Islet of Langerhans (tissue), 1 donor: ENCODE measurements around the gene AHSA1.
"Not testable (repeated sequence)": the region's sequence is repeated elsewhere in the genome, so short reads cannot be mapped to it uniquely, and the experiment has no call there.

Source experiments
- FAIRE-seq: peaks from one replicate; lab custom pipeline; 2011; peaks lifted over from hg19 to GRCh38; lab: Jason Lieb, UNC

The AHSA1 gene

DNA sequence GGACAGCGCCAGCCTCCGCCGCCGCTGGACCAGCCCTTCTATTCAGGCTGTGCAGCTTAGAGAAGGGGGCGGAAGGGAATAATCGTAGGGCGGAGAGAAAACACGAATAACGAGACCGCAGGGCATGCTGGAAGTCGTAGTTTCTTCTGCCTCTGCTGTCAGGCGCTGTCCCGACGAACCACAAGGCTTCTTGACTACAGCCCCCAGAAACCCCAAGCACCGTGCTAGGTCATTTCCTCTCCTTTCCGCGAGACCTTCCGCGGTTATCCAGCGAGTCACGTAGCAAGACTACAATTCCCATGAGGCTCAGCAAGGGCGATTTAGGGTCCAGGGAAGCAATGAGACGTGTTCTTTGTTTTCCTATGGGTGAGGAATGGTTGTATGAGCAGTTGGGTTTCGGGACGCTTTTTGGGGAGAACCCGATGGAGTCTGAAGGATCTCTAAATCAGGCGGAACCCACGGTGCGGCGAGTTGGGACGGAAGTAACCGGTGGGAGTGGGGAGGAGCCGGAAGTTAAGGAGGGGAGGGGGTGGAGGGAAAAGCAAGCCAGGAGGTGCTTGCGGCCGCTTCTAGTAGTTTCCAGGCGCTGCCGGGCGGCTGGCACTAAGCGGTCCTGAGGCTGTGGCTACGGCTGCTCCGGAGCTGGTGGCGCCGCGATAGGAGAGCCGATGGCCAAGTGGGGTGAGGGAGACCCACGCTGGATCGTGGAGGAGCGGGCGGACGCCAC lies at the start of gene AHSA1, which contains the start of gene VIPAS39:
AHSA1 (plus strand) TSS at position 572 of the 727 bp plus-strand sequence; CDS start at position 669, 97 bp downstream.
VIPAS39 (minus strand) TSS at position 80 of the 727 bp plus-strand sequence. CDS start 3,499 bp downstream, outside the sequence.
- peak; percentile 90 for FAIRE-seq

DNA sequence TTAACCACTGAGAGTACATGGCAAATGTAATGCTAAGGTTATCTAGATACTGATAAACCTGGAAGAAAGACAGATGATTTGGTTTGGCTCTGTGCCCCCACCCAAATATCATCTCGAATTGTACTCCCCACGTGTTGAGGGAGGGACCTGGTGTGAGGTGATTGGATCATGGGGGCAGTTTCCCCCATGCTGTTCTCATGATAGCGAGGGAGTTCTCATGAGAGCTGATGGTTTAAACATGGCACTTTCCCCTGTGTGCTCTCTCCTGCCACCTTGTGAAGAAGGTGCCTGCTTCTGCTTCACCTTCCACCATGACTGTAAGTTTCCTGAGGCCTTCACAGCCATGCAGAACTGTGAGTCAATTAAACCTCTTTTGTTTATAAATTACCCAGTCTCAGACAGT lies 48.8 kb upstream of the AHSA1 start:
- FAIRE-seq: no peak

DNA sequence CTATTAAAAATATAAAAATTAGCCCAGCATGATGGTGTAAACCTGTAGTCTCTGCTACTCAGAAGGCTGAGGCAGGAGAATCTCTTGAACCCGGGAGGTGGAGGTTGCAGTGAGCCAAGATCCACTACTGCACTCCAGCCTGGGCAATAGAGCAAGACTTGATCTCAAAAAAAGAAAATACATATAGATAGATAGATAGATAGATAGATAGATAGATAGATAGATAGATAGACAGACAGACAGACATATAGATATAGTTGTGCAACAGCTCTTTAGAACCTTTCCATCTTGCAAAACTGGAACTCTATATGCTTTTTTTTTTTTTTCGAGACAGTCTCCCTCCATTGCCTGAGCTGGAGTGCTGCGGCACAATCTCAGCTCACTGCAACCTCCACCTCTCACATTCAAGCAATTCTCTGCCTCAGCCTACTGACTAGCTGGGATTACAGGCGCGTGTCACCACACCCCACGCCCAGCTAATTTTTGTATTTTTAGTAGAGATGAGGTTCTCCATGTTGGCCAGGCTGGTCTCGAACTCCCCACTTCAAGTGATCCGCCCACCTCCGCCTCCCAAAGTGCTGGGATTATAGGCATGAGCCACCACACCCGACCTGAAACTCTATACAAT lies 42.4 kb upstream of the AHSA1 start:
- not testable (repeated sequence) for FAIRE-seq

DNA sequence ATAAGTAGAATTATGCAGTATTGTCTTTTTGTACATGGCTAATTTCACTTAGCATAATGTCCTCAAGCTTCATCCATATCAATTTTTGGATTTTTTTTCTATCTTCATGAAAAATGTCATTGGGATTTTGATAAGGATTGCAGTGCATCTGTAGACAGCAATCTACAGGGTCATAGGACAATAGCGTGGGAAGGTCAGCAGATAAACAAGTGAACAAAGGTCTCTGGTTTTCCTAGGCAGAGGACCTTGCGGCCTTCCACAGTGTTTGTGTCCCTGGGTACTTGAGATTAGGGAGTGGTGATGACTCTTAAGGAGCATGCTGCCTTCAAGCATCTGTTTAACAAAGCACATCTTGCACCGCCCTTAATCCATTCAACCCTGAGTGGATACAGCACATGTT lies 41.8 kb upstream of the AHSA1 start:
- FAIRE-seq: not testable (repeated sequence)

DNA sequence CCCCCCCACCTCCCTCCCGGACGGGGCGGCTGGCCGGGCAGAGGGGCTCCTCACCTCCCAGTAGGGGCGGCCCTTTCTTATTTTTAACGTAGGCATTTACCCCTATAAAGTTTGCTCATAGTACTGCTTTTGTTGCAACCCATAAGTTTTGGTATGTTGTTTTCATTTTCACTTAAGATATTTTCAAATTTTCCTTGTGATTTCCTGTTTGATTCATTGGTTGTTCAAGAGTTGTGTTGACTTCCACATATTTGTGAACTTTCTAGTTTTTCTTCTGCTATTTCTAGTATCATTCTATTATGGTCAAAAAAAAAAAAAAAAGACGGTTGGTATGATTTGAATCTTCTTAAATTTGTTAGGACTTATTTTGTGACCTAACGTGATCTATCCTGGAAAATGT lies 41.1 kb upstream of the AHSA1 start:
- no peak for FAIRE-seq

DNA sequence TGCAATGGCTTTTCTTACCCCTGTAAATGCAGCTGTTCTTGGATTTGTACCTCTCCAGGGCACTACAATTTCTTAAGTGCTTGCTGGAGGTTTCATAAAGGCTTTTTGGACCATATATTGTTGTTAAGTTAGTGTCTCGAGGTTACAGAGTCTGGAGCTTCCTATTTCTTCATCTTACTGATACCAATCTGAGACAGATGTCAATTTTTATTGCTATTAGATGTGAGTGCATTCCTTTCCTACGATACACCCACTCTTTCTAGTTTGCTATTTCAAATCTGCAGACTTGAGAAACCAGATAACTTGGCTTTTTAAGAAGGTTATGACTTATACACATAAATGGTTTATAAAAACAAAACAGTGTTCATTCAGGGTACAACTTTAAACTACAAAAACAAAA lies 36.7 kb upstream of the AHSA1 start:
- FAIRE-seq: no peak

DNA sequence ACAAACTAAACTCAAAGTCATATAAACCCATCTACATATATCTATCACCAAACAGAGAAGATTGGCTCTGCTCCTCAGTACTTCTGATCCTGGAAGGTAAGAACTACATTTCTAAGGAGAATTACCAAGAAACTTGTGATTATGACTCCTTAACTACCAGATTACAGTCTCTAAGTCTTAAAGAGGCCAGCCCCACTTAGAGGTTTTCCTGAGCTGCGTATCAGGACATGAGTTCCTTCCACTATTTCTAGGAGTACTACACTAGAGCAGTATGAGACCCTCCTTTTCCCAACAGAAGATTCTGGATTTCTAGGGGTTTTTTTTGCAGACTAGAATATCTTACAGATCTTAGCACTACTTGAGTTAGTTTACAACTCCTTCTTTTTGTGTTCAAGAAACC lies 34.5 kb upstream of the AHSA1 start, which contains the start of gene NOXRED1:
NOXRED1 (minus strand) TSS at position 101 of the 400 bp plus-strand sequence. CDS start 634 bp downstream, outside the sequence.
- FAIRE-seq: no peak

DNA sequence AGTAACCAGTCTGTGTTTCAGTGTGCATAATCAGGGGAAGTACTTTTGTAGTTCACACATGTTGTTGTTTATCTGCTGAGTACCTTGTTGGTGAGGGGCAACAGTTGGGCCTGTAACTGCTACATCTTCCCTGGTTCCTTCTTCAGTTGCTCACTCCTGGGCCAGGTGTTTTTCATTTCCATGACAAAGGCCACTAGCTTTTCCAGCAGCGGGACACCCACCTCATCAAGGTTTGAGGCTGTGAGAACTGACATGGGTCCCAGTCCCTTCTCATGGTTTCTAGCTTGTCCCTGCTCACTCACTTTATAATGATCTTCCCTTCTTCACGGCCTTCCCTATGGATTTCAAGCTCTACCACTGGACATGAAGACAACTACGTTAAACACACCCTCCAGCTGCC lies 33.0 kb upstream of the AHSA1 start:
- FAIRE-seq: no peak

DNA sequence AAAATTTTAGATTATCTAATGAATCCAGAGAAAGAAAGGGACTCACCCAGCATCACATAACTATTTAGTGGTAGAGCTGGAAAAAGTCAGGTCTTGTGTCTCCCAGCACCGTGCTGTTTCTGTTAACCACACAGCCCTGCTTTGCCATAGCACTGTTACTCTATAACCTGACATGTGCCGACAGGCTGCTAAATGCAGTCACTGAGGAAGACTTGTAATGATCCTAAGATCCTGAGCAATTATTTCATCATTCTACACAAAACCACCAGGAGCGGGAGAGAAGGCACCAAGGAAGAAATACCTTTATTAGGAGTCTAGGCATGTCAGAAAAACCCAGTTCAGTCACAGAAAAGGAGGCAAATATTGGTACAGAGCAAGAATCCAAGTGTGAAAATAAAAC lies 31.5 kb upstream of the AHSA1 start:
- no peak for FAIRE-seq

DNA sequence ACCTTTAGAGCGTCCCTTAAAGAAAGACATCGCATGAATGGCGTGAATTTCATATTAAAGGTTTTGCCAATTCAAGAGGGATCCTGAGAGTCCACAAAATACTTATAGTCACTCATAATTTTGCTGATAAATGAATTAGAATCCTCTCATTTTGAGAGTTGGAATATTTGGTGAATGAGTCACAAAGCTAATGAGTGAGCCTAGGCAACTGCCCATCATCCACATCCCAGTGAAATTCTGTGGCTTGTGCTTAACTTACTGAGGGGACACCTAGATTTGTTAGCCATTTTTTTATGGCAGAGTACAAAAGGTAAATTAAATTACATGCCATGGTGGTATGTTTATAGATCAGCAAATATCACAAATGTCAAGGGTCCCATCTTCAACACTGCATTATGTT lies 21.9 kb upstream of the AHSA1 start:
- FAIRE-seq: no peak

DNA sequence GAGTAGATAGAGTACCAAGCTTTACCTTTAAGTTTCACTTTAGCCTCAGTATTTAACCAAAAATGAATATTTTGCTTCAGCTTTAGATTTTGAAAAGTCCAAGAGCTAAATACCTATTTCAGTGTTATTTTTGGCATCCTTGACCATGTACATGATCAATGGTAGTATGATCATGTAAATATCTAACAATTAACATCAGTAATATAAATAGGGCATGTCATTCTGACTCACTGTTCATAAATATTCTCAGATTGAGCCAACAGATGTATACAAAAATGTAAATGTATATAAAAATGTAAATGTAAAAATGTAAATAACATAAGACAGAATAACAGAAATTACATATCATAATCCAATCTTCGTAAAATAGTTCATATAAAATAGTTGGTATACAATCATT lies 19.3 kb upstream of the AHSA1 start:
- FAIRE-seq: no peak

DNA sequence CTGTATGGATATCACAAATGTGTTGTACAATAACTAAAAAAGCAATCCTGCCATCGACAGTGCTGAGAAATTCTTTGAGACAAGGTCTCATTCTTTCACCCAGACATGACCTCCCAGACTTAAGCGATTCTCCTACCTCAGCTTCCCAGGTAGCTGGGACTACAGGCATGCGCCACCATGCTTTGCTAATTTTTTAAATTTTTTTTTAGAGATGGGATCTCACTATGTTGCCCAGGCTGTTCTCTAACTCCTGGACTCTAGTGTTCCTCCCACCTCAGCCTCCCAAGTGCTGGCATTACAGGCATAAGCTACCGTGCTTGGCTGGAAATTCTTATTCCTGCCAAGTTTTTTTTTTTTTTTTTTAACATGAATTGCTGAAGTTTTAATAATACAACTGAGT lies 18.0 kb upstream of the AHSA1 start:
- FAIRE-seq: no peak

DNA sequence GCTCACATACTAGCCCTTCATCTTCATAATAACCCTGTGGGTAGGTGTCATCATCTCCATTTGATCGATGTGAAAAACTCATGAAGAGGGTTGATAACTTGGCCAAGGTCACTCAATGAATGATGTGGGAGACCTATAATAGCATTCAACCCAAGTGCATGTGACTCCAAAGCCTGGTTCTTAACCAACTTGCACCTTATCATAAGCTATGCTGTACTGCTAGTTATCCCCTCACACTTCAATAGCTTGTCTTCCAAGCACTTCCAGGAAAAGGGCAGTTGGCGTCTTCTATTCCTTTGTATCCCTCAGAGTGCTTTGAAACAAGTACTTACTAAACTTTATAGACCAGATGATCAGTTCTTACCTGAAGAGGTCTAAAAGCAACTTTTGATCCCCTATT lies 15.7 kb upstream of the AHSA1 start:
- FAIRE-seq: no peak

DNA sequence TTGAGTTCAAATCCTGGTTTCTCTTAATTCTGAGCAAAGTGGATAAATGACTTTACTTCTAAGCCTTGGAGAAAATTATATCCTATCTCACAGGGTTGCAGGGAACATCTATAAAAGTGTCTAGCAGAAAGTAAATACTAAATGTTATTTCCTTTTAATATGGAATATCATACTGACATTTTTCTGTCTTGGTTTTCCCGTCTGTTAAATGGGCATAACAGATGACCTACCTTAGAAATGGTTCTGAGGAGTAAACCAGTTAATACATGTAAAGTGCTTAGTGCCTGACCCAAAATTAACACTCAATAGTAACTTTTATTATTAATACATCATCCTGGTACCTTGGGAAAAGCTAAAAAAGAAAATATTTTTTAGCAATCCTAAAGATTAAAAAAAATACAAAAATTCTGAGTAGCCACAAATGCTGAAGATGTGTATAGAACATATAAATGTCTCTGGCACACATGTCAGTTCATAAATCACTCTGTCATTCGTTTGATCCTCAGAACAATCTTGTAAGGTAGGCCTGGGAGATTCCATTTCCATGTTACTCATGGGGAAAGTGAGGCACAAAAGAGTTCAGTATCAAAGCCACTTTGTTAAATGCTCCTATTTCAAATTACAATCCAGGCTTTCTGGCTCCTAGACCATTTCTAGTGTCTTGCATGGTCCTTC lies 1.8 kb upstream of the AHSA1 start:
- no peak for FAIRE-seq

DNA sequence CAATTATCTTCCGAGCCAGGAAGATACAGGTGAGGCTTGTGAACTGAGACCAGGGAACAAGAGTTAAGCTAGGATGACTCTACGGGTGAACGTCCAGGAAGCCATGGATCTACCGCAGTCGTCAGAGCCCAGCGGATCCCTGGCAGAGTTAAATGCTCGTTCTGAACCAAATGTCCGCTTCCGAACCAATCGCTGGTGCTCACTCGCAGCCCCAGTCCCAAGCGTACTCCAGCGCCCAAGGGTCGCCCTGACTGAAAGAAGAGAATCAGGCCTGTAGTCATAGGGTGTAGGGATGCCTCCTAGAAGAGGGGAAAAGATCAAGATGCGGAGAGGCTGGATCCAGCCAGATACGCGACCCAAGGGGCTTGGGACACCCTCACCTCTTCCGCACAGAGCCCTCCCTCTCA lies 775 bp upstream of the AHSA1 start:
- no peak for FAIRE-seq

DNA sequence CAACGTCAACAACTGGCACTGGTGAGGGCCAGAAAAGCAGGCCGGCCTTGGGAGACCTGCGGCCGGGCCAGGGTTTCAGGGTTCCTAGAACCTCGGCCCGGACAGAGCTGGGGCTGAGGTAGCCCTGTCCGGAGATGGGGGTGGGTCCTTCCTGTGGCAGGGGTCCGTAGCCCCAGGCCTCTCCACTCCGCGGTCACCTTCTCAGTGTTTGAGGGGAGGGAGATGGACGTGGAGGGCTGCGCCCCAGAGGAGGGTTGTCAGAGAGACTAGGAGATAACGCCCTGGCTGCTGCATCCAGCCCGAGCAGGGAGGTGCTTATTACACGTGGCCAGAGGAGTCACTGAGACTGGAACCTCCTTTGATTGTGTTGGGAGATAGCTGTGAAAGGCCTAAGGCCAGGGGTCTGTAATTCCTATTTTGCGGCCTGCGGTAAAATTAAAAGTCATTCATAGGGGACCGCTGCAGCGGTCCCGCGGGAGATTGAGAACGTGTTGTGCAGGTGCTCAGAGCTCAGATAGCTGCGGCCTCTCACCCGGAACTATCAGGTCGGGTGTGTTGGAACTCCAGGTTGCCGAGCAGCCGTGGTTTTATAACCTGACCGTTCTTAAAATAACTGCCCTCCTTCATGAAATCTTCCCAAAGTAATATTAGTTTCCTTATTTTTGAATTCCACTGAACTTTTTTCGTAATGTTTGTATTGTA lies 507 bp downstream of the AHSA1 start:
- no peak for FAIRE-seq

DNA sequence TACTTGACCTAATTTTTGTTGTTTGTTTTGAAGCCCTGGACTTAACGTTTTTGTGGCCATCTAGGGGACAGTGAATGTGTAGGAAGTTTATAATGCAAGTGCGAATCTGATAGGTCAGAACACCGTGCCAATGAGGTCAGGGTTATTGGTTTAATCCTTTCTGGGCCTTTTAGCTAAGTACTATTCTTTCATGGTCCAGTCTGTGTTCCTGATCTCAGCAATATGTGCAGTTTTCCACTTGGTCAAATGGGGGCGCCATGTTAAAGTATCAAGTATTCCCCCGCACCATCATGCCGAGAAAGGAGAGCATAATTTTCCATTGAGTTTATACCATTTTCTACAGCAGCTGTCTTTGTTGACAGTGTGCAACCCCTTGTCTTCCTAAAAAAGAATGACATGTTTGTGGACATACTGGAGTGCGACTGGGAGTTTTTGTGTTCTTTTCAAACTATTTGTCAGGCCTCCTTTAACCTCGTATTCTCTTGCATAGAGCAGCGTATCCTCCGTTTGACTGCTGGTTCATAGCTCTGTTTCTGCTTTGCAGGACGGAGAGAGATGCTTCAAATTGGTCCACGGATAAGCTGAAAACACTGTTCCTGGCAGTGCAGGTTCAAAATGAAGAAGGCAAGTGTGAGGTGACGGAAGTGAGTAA lies 1.3 kb downstream of the AHSA1 start:
- FAIRE-seq: no peak

DNA sequence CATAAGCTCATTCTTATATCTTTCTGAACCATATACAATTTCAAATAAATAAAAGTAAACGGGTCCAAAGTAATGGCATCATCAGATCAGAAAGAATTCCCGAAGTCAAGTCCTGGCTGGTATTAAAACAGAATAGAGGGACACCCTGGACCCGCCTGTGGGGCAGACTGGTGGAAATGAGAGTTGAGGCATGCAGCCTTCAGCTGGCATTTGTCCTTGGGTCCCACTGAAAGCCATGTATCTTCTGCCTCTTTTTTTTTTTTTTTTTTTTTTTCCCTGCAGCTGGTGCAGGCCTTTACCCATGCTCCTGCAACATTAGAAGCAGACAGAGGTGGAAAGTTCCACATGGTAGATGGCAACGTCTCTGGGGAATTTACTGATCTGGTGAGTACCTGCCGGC lies 9.9 kb downstream of the AHSA1 start:
- FAIRE-seq: no peak

DNA sequence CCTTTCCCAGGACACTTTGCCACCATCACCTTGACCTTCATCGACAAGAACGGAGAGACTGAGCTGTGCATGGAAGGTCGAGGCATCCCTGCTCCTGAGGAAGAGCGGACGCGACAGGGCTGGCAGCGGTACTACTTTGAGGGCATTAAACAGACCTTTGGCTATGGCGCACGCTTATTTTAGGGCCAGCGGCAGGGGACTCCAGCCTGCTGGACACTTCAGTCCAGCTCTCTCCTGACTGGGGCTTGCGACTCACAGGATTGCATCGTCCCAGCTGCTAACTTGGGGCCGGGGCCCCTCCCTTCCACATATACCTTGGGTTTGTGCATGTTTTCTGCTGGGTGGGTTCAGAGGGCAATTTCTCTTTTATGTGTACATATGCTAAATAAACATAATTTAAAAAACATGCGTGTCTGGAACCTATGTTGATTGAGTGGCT lies 11.2 kb downstream of the AHSA1 start:
- no peak for FAIRE-seq

DNA sequence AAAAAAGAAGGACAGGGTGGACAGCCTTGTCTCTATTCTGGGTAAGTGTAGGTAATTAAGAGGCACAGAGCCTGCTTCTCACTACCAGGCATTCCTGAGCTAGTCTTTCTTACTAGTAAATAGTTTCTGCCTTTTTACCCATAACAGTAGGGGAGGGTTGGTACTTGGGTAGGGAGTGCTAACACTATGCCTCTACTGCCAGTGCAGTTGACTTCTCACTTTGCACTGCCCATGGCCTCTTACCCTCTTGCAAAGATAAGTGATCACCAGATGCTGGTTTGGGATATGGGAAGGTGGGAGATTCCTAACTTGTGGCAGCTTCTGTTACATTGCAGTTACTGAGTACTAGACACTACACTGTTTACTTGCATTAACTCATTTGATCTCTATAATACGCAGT lies 11.6 kb downstream of the AHSA1 start:
- FAIRE-seq: no peak

DNA sequence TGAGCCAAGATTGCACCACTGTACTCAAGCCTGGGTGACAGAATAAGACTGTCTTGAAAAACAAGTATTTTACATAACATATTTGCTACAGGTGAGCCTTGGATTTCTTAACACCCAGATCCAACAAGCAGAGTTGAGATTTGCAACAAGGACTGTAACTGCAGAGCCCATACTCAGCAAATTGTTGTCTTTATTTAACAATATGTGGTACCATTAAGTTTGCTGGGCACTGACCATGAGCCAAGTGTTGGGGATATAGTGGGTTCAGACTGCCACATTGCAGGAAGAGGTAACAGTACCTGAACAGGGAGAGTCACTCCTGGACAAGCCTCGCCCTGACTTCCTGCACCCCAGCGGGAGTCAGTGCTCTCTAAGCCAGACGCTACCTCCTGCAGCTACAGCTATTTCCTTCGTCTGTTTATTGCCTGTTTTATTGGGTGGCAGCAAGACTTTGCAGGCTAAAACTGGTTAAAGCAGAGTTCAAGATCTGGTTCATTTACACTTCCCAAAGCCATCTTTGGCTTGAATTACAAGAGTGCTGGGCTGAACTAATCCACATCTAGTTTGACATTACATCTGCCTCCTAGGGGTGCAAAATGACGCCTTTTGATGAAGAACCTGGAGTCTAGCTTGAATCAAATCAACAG lies 12.5 kb downstream of the AHSA1 start:
- no peak for FAIRE-seq

DNA sequence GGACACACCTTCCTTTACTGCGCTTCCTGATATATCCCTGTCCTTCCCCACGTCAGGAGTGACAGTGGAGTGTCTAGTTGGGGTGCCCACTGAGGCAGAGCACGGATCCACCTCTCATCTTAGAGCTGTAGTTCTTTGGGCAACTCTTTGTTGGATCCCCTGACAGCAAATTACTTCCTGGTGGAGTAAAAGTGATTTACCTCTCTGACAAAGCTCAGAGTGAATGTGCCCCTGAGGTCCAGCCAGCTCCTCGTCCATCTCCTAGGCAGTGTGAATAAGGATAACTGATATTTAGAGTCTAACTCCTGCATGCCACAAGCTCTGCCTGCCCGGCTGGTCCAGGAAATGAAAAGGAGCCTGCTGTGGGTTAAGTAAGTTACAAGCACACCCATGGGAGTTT lies 16.0 kb downstream of the AHSA1 start:
- FAIRE-seq: no peak
